IPS-NIHi7 (cell line): ENCODE measurements around the gene BMP6.
"Not testable (repeated sequence)": the region's sequence is repeated elsewhere in the genome, so short reads cannot be mapped to it uniquely, and the experiment has no call there.

Experiments
- DNase-seq: peaks from one replicate; pipeline ENCODE4 v3.0.0; 2012; ENCODE audit warnings: mixed read lengths; ENCODE audit errors: extremely low spot score

BMP6 gene

GRCh38 chr6:7787731-7788130 is 61.8 kb downstream of the BMP6 start:
- no peak for DNase-seq

- DNase-seq = no peak
Observed at GRCh38 chr6:7794509-7794908, 68.6 kb downstream of the BMP6 start.

GRCh38 chr6:7797386-7797785 is 71.5 kb downstream of the BMP6 start:
- DNase-seq = no peak

- no peak for DNase-seq
Observed at GRCh38 chr6:7798751-7799150, 72.9 kb downstream of the BMP6 start.

GRCh38 chr6:7802662-7803061 is 76.8 kb downstream of the BMP6 start:
- no peak for DNase-seq

DNA sequence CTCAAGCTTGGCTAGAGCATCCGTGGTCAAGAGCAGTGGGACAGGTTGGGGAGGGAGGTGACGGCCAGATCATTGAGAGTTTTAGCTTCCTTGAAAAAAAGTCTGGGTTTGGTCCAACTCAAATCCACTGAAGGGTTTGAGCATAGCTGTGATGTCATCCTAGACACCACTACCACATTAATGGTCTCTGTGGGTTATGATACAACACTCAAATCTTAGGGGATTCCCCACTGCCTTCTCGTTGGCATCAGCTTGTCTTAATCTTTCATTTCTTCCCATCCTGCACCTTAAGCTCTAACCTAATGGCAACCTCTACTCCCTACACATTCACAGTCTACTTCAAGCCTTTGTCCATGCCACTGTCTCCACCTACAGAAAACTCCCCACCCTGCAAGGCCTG is 77.3 kb downstream of the BMP6 start:
- no peak for DNase-seq

DNA sequence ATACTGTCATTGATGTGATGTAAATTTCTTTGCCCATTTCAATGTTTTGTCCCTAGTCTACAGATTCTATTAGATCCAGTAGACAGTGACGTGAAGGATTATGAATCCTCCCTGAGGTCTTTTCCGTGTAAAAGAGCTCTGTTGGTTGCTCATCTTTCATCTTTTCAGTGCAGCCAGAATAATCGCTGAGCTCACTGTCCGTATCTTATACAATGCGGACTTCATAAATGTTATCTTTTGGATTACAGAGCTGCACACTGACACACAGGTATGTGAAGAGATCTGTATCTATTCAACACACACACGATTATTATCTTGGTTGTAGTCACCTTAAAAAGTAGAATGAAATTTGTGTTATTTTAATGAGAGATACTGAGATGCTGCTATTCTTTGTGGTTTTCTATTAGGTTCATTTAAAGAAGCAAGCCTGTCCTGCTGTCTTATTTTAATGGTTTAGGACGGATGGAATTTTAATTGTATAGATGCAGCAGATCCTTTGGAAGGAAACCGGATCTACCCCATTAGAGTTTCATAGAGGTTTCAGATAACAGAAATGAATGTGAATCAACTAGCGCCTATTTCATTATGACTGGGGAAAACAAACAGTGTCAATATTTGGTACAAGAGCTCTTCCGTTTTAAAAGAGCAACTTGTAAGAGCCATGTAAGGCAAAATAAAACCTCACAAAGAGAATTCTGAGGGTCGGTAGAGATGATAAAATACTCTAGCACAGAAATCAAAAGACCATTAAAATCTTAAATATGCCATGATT is 79.4 kb downstream of the BMP6 start:
- DNase-seq = no peak

DNA sequence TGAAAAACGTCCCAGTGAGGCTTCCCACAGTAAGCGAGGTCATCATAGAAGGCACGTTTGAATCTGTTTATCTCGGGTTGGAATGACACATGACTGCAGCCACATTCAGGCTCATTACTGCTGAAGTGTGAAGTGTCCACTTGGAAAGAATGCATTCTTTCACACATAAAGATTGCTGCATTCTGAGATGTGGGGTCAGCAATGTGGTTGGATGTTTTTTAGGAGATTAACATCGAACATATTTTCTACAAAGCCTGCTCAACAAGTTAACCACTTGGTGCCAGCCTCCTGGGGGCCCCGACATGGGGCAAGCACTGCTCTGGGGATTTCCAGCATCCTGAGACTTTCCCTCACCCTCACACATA is 79.9 kb downstream of the BMP6 start:
- no peak for DNase-seq

DNA sequence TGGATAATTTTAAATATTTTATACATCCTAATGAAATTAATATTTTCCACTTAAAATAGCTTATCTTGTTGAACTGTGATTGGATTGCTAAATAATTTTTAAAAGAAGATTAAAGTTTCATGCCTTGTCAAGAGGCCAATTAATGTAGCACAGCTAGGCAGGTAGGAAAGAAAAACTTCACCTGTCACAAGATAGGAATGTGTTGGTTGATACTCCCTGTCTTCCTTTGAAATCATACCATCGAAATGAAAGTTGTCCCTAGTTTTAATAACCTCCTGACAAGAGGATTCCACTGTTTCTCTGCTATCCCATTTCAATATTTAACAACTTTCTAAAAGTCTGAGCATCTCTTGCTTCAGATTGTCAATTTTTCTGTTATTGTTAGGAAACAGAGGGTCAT is 80.8 kb downstream of the BMP6 start:
- DNase-seq = no peak

DNA sequence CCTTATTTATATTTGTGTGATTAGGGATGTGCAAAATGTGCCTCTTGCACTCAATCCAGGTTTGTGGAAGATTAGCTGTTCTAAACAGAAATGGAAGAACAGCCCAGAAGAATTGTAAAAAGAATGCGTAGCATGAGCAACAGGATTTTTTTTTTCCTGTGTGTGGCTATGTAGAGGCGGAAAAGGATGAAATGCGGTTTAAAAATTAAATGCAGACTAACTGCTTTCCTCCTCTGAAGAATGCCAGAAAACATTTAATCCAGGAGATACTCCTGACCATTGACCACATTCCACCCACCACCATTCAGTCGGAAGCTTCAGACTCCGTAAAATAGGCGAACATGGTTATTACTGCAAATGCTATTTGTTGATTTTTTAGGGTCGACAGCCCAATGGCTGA is 83.4 kb downstream of the BMP6 start:
- no peak for DNase-seq

DNA sequence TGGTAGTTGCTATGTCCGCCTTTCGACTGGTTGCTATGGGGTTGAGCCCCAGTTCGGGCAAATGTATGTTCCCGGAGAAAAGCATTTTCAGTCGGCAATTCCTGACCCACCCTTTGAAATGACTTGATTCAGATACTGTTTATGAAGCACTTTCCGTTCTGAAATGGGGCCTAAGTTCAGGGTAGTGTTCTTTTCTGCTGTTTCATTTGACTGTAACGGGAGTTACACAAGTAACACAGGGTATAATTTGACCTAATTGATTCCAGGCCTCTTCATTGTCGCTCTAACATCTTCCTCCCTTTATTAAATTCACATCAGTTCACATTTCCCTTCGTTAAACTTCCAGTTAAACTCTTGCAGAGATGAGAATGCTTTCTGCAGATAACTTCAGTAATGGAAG is 85.5 kb downstream of the BMP6 start:
- no peak for DNase-seq

DNA sequence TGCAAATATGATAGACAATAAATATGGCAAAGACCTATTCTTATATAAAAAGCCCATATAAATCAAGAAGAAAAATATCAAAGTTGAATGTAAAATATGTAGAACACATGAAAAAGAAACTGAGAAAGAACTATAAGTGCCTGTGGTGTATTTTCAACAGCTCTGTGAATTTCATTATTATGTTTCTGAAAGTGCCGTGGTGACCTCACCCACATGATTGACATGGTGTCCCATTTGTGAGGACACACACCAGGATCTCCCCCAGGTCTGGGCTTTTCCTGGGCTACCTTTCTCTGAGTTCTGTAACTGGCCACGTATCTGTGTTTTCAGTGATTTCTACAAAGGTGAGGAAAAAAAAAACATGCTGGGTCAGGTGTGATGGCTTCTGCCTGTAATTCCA is 86.7 kb downstream of the BMP6 start:
- no peak for DNase-seq

- DNase-seq = no peak
Observed at GRCh38 chr6:7813193-7813592, 87.3 kb downstream of the BMP6 start.

DNA sequence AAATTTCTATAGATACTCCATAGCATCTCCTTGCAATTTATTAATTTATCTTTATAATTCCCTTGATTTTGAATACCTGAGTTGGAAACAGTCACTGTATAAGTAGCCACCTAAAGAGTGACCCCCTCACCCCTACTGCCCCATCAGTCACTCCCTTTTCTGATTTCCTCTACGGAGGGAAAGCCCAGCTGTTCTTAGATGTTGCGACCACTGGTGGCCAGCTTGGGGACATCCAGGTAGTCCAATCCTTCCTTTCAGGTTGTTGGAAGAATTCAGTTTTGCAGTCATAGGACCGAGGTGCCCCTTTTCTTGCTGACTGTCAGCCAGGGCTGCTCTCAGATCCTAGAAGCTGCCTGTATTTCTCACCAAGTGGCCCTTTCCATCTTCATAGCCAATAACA is 87.8 kb downstream of the BMP6 start:
- peak; percentile 55 for DNase-seq

- DNase-seq = no peak
Observed at GRCh38 chr6:7815716-7816115, 89.8 kb downstream of the BMP6 start.

- DNase-seq = not testable (repeated sequence)
Observed at GRCh38 chr6:7817184-7817583, 91.3 kb downstream of the BMP6 start.

DNA sequence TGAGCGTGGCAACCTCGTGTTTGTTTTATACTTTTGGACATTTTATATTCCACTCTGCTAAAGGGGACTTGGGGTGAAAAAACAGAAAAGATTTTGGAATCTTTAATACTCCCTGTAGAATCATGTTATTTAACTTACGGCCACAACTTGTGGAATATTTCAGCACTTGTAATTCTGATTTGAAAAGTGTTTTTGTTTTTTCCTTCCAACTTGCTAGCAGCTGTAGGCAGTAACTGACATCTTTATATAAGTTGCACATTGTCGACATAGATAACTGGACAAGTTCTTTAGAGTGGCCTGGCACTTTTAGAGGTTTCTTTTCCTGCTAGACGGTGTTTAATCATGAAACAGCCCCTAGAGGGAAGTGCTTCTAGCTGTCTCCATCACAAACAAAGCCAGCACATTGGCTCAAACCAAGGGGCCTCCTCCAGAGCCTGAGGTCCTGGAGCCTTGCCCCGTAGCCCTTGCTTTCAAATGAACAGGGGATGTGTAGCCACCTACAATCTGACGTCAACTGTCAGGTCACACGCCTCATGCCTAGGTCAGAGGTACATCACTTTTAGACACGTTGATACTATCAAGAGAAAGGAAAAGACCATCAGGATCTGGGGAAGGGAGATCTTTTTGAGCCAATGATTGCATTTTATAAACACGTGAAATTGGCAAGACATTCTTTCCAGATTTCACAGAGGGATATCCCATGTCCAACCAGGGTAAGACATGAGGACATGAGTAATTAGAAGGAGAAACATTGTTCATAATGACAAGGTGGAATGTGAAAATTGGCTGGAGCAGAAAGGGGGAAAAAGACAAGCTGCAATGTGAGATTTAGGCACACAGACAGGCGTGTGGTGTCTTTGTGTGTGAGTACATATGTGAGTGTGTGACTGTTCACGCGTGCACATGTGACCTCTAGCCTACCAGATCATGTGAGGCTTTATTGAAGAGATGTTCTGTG is 92.6 kb downstream of the BMP6 start:
- DNase-seq = no peak

- DNase-seq = no peak
Observed at GRCh38 chr6:7819431-7820015, 93.6 kb downstream of the BMP6 start.

GRCh38 chr6:7820288-7820835 is 94.5 kb downstream of the BMP6 start:
- DNase-seq = no peak

- DNase-seq = no peak
Observed at GRCh38 chr6:7821426-7821825, 95.5 kb downstream of the BMP6 start.

DNA sequence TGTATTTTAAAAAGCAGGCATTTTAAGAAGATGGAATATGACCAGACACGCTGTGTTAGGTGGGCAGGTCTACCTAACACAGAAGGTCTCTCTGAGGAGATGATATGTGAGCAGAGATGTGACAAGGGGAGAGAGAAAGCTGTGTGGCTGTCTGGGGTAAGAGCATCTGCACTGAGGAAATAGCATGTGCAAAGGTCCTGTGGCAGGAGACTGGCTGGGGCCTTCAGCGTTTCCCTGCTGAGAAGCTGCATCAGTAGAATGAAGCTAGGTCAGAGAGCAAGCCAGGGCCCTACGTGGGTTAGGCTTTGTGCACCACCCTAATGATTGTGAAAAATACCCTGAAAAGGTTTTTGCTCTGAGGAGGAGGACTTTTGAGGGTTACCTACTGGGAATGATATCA is 97.7 kb downstream of the BMP6 start:
- DNase-seq = no peak

DNA sequence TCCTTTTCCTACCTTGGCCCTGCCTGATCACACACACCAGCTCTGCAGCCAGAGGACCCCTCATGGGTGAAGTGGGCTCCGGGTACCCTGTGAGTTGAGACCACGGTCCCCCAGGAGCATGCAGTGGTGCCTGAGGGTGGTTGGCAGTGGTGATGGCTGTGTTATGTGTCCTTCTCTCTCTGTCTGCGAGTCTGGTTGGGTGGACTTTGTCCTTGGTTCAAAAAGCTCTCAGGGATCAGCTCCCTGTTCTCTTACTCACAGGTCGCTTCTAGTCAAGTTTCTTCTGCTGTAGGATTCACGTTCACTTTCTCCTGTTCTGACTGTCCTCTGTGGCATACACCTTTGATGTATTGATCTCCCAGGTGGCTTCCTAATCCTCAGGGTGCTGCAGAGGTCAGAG is 100.1 kb downstream of the BMP6 start:
- DNase-seq = no peak
